Activated T-cell treated with anti-CD3 and anti-CD28 coated beads, Interleukin-2, amount 50 U/mL, for 4 hours (primary cell): ENCODE results near the gene TNFAIP6. TPM values are rescaled to one million over a fixed set of nuclear protein-coding genes. Genes with fewer than 3 reads are reported as not detected.

ENCODE experiments used
- ATAC-seq, 2 donors: fragments of 200-7000 bp; cut with Tn5 transposase; one replicate each; pipeline ENCODE4 v1.10.0; 2021
- DNase-seq: peaks from one replicate; pipeline ENCODE4 v3.0.0-alpha.2; 2020
- H3K27me3 Mint-ChIP-seq: one replicate; pipeline ENCODE4 v1.8.0; 2021; ENCODE audit warnings: low read depth, mixed read lengths
- H3K36me3 Mint-ChIP-seq: one replicate; pipeline ENCODE4 v1.8.0; 2022; ENCODE audit warnings: mixed read lengths; ENCODE audit not compliant: insufficient read depth
- H3K4me1 Mint-ChIP-seq: one replicate; pipeline ENCODE4 v1.8.0; 2021; ENCODE audit warnings: low read depth, mixed read lengths
- H3K4me3 Mint-ChIP-seq: one replicate; pipeline ENCODE4 v1.8.0; 2021; ENCODE audit warnings: mild to moderate bottlenecking, moderate library complexity, mixed read lengths
- H3K9me3 Mint-ChIP-seq: one replicate; pipeline ENCODE4 v1.8.0; 2021; ENCODE audit warnings: mixed read lengths
- total RNA-seq, 3 donors: library from RNA; stranded (reverse); gene quantifications; one replicate each; pipeline ENCODE4 v1.2.1, GENCODE V29; 2021

The TNFAIP6 gene
- total RNA-seq, 3 donors from 2014 or later, result not detected

DNA sequence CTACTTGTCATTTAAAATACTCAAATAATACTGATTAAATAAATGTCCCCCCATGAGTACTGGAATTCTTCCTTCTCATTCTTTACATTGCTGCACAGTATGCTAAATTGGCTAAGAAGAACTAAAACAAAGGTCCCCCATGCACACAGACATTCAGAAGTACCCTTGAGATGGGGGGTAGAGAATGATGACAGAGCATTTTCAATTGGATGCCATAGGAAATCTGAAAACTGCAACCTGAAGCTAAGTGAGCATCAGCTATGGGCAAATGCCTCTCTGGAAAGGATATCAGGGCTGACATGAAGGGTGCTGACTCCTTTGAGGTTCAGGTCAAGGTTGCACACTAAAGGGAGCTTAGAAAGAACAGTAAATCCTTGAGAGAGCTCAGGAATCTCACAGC is 10.1 kb upstream of the TNFAIP6 start:
- DNase-seq (no peak), ATAC-seq (no peak)
- Mint-ChIP-seq H3K27me3 (no peaks in the 10 kb centered on the region), H3K36me3 (no peaks in the 10 kb centered on the region), H3K9me3 (peaks cover 7% of the 10 kb centered on the region), H3K4me3 (no peak overlapping the region), H3K4me1 (no peaks in the 10 kb centered on the region)

DNA sequence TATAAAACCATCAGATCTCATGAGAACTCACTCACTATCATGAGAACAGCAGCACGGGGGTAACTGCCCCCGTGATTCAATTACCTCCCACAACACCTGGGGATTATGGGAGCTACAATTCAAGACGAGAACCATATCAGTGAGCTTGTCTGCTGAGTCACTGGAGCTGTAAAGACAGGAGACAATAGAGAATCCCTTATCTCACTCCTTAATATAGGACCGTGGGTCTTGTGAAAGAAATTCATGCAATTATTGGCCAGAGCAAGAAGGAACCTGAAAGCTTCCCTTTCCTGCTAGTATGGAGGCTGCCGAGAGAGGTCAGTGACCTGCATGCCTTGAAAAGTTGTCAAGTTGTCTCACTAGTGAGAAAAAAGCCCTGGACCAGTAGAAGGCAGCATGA is 9.5 kb upstream of the TNFAIP6 start:
- peaks cover 7% of the 10 kb centered on the region for H3K9me3 Mint-ChIP-seq
- H3K36me3 Mint-ChIP-seq, result no peaks in the 10 kb centered on the region
- H3K4me1 Mint-ChIP-seq, result no peaks in the 10 kb centered on the region
- H3K27me3 Mint-ChIP-seq, result no peaks in the 10 kb centered on the region
- H3K4me3 Mint-ChIP-seq, result no peak overlapping the region
- ATAC-seq (no peak), DNase-seq (no peak)

DNA sequence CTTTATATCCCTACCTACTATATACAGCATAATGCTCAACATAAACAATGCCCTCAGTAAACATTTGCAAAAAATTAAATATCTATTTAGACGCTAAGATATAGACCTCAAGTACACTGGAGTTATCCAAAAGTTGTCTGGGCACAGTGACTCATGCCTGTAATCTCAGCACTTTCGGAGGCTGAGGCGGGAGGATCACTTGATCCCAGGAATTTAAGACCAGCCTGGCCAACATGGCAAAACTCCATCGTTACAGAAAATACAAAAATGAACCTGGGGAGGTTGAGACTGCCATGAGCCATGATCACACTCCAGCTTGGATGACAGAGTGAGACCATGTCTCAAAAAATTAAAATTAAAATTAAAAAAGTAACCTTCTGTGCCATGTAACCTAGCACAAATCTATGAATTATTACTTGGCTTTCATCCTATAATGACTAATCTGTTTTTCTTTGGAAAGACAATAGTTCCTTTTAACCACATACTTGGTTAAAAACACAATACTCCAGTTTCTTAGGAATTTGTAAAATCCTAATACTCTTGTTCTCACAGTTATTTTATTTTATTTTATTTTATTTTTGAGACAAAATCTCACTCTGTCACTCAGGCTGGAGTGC is 6.7 kb upstream of the TNFAIP6 start:
- DNase-seq (no peak), ATAC-seq (no peak)
- no peak overlapping the region for H3K4me3 Mint-ChIP-seq
- no peaks in the 10 kb centered on the region for H3K36me3 Mint-ChIP-seq
- H3K27me3 Mint-ChIP-seq, result no peaks in the 10 kb centered on the region
- no peaks in the 10 kb centered on the region for H3K4me1 Mint-ChIP-seq
- H3K9me3 Mint-ChIP-seq, result no peaks in the 10 kb centered on the region

GRCh38 chr2:151353995-151354394 is 3.4 kb upstream of the TNFAIP6 start:
- Mint-ChIP-seq H3K9me3 (no peaks in the 10 kb centered on the region), H3K36me3 (no peaks in the 10 kb centered on the region), H3K4me1 (no peaks in the 10 kb centered on the region), H3K27me3 (peaks cover 4% of the 10 kb centered on the region), H3K4me3 (no peak overlapping the region)
- DNase-seq (no peak), ATAC-seq (no peak)

DNA sequence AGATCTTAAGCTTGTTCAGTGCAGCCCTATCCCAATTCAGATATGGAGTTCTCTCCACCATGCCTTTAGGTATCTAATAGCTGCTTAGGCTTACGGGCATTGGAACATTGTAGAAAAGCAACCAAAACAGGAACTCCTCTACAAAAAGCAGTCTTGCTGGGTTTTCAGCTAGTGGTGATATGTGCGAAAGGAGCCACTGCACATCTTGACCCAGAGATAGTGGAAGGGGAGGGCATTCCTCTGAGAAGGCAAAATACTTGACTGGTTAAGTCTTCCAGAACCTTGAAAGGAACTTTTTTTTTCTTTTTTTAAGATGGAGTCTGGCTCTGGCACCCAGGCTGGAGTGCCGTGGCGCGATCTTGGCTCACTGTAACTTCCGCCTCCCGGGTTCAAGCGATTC is 2.6 kb upstream of the TNFAIP6 start:
- no peak overlapping the region for H3K4me3 Mint-ChIP-seq
- ATAC-seq, result no peak
- H3K9me3 Mint-ChIP-seq, result no peaks in the 10 kb centered on the region
- DNase-seq, result no peak
- H3K36me3 Mint-ChIP-seq, result no peaks in the 10 kb centered on the region
- H3K27me3 Mint-ChIP-seq, result peaks cover 7% of the 10 kb centered on the region
- H3K4me1 Mint-ChIP-seq, result no peaks in the 10 kb centered on the region

DNA sequence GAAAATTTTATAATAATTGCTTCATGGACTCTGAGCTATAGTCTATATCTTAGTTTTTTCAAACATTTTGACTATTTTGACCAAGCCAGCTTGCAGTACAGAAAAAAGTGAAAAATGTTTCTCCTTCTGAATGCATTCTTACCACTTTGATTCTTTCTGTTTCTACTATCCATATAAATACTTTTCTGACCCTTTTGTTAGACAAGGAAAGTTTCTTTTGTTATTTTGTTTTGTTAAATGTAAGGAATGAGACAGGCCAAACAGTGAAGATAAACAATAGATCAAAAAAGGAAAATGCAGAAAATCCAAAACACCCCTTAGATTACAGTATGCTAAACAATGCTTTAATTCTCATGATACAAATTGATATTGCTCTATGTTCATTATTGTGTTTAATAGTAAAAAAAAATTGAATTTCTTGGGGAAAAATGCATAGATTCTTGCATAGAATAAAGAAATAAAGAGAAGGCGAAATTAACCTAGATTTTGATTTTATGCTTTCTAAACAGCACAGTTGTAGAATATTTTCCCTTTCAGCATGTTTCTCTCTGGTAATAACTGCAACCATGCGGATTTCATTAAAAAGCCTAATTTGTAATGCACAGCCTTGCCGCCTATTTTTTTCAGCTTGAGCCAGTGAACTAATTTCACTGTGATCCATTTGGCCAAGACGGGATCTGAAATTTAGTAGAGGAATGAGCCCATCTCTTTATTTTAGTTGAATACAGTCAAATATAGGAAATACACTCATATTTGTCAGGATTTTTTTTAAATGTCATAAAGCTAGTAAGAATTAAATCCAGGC is 976 bp downstream of the TNFAIP6 start:
- no peak for ATAC-seq
- no peaks in the 10 kb centered on the region for H3K36me3 Mint-ChIP-seq
- no peak for DNase-seq
- no peaks in the 10 kb centered on the region for H3K9me3 Mint-ChIP-seq
- no peaks in the 10 kb centered on the region for H3K4me1 Mint-ChIP-seq
- no peak overlapping the region for H3K4me3 Mint-ChIP-seq
- peaks cover 10% of the 10 kb centered on the region for H3K27me3 Mint-ChIP-seq

GRCh38 chr2:151359768-151360461 is 2.5 kb downstream of the TNFAIP6 start:
- Mint-ChIP-seq H3K9me3 (no peaks in the 10 kb centered on the region), H3K36me3 (no peaks in the 10 kb centered on the region), H3K4me1 (peaks cover 1% of the 10 kb centered on the region), H3K4me3 (no peak overlapping the region), H3K27me3 (peaks cover 10% of the 10 kb centered on the region)
- ATAC-seq, result no peak
- no peak for DNase-seq

GRCh38 chr2:151361674-151362370 is 4.4 kb downstream of the TNFAIP6 start:
- ATAC-seq (no peak), DNase-seq (no peak)
- Mint-ChIP-seq H3K27me3 (peaks cover 10% of the 10 kb centered on the region), H3K4me1 (peaks cover 1% of the 10 kb centered on the region), H3K9me3 (no peaks in the 10 kb centered on the region), H3K4me3 (no peak overlapping the region), H3K36me3 (no peaks in the 10 kb centered on the region)

GRCh38 chr2:151363709-151364108 is 6.3 kb downstream of the TNFAIP6 start:
- ATAC-seq, result no peak
- H3K27me3 Mint-ChIP-seq, result peaks cover 6% of the 10 kb centered on the region
- H3K9me3 Mint-ChIP-seq, result no peaks in the 10 kb centered on the region

DNA sequence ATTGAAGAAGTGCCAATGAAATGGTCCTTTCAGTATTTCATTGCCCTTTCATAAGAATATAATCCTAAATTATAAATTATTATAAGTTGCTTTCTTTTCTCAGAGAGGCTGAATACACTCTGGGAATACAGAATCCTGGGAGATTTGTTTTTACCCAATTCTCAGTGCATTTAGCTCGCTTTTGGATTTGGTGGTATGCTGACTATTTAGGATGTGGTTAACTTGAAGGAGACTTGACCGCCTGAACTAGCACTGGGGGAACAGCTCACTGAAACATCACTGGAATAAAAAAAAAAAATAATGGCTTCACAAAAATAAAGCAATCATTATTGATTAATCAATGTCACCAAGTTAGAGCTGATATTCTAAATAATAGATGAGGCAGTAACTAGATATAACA is 10.2 kb downstream of the TNFAIP6 start:
- Mint-ChIP-seq H3K27me3 (peaks cover 2% of the 10 kb centered on the region), H3K36me3 (no peaks in the 10 kb centered on the region), H3K4me3 (no peak overlapping the region), H3K4me1 (peaks cover 1% of the 10 kb centered on the region), H3K9me3 (no peaks in the 10 kb centered on the region)
- no peak for ATAC-seq
- no peak for DNase-seq

More at GRCh38 chr2:151363709-151364108, 6.3 kb downstream of the TNFAIP6 start:
- DNase-seq, result no peak
- Mint-ChIP-seq H3K36me3 (no peaks in the 10 kb centered on the region), H3K4me1 (peaks cover 1% of the 10 kb centered on the region), H3K4me3 (no peak overlapping the region)

GRCh38 chr2:151374436-151374835 is 17.0 kb downstream of the TNFAIP6 start:
- no peaks in the 10 kb centered on the region for H3K9me3 Mint-ChIP-seq

GRCh38 chr2:151379169-151379568 is 21.8 kb downstream of the TNFAIP6 start:
- no peak overlapping the region for H3K4me3 Mint-ChIP-seq
- H3K9me3 Mint-ChIP-seq, result no peaks in the 10 kb centered on the region
- ATAC-seq, result no peak

More at GRCh38 chr2:151374436-151374835, 17.0 kb downstream of the TNFAIP6 start:
- Mint-ChIP-seq H3K36me3 (no peaks in the 10 kb centered on the region), H3K4me3 (no peak overlapping the region), H3K4me1 (peaks cover 4% of the 10 kb centered on the region), H3K27me3 (no peaks in the 10 kb centered on the region)
- ATAC-seq (peak; percentile 65 to 70), DNase-seq (no peak)

DNA sequence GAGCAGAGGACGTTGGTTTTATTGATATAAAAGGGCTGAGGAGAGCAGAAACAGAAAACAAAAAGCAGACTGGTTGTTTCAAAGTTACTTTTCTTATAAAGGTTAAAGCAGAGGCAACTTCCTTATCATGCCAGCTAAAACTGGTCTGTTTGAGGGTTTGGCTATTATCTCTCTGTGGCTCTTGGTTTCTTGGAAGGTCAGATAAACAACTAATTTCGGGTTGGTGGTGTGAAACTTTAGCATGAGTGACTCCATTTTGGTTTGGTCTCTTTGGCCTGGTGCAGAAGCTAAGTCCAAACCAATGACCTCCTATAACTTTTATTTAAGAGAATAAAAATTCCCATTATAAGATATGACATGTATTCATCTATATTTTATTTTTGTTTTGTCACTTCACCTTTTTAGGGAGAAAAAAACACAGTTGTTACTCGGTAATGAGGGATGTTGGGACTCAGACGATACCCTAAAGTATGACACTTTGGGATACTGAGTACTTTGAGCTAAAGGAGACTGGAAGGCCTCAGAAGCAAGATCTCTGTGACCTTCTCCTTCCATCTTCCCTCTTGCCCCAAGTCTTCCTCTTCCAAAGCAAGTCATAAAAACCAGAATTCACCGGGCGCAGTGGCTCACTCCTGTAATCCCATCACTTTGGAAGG is 23.3 kb downstream of the TNFAIP6 start:
- Mint-ChIP-seq H3K27me3 (no peaks in the 10 kb centered on the region), H3K9me3 (no peaks in the 10 kb centered on the region), H3K36me3 (no peaks in the 10 kb centered on the region), H3K4me3 (no peak overlapping the region), H3K4me1 (no peaks in the 10 kb centered on the region)
- DNase-seq, result no peak
- no peak for ATAC-seq

More at GRCh38 chr2:151379169-151379568, 21.8 kb downstream of the TNFAIP6 start:
- no peaks in the 10 kb centered on the region for H3K27me3 Mint-ChIP-seq
- DNase-seq, result no peak
- peaks cover 3% of the 10 kb centered on the region for H3K4me1 Mint-ChIP-seq
- no peaks in the 10 kb centered on the region for H3K36me3 Mint-ChIP-seq

- no peak overlapping the region for H3K4me3 Mint-ChIP-seq
- H3K4me1 Mint-ChIP-seq, result no peaks in the 10 kb centered on the region
- no peaks in the 10 kb centered on the region for H3K27me3 Mint-ChIP-seq
- H3K36me3 Mint-ChIP-seq, result no peaks in the 10 kb centered on the region
- ATAC-seq, result no peak
- H3K9me3 Mint-ChIP-seq, result no peaks in the 10 kb centered on the region
- no peak for DNase-seq
Measured at GRCh38 chr2:151381266-151381665, 23.9 kb downstream of the TNFAIP6 start.
